Brain microvascular endothelial cell (primary cell): ENCODE data around the gene TMEM198.

Experiments used
- DNase-seq: peaks from one replicate; pipeline ENCODE4 v3.0.0-alpha.2; 2020
- H3K27ac ChIP-seq: fragments of 250-450 bp; sonication (Bioruptor Pico); 2 replicates; pipeline ENCODE4 v1.5.1; 2020; ENCODE audit warnings: mild to moderate bottlenecking, moderate library complexity
- H3K27me3 ChIP-seq: fragments of 250-450 bp; sonication (Bioruptor Pico); replicated peaks from 2 replicates; pipeline ENCODE4 v1.5.1; 2020; ENCODE audit warnings: mild to moderate bottlenecking
- H3K36me3 ChIP-seq: fragments of 250-450 bp; sonication (Bioruptor Pico); replicated peaks from 2 replicates; pipeline ENCODE4 v1.5.1; 2020; ENCODE audit warnings: mild to moderate bottlenecking
- H3K4me3 ChIP-seq: 2 replicates; pipeline ENCODE4 v1.5.1; 2011; ENCODE audit warnings: low read depth, mild to moderate bottlenecking, control low read depth, low read length, moderate library complexity
- in situ Hi-C: cut with HindIII; loops from 2 replicates; pipeline ENCODE4 v1.10.0; 2017; ENCODE audit warnings: low sequenced_read_pairs, low pct_ligation_motif_present
- TF ChIP-seq, protein P1 (sequence below): IDR thresholded peaks from 2 replicates; pipeline ENCODE4 v1.5.1; 2011; ENCODE audit warnings: low read depth, mild to moderate bottlenecking, moderate library complexity, low read length, control low read depth, inconsistent platforms; ENCODE audit errors: missing control alignments

TMEM198 gene

DNA sequence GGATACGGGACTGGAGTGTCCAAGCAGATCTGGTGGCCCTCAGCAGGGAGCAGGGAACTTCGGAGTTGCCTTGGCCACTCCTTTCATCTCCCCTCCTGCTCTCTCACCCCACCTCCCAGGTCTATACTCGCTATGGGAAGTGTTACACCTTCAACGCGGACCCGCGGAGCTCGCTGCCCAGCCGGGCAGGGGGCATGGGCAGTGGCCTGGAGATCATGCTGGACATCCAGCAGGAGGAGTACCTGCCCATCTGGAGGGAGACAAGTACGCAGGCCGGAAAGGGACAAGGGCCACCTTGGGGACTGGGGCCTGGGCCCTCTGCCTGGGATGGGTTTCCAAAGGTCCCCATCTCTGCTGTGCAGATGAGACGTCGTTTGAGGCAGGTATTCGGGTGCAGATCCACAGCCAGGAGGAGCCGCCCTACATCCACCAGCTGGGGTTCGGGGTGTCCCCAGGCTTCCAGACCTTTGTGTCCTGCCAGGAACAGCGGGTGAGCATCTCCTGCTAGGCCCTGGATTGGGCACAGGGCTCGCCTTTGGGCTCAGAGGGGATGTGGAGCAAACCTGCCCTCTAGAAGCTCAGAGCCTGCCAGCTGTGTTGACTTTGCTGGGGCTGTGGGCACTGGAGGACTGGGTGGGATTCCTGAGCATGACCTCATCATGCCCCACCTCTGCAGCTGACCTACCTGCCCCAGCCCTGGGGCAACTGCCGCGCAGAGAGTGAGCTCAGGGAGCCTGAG is 12.0 kb upstream of the TMEM198 start:
- Histone ChIP-seq H3K4me3 (no peak overlapping the region), H3K27me3 (peaks cover 24% of the 10 kb centered on the region), H3K27ac (no peak overlapping the region), H3K36me3 (no peaks in the 10 kb centered on the region)
- DNase-seq, result no peak
- in situ Hi-C loops, result no loop called here
- TF ChIP-seq, protein P1, sequence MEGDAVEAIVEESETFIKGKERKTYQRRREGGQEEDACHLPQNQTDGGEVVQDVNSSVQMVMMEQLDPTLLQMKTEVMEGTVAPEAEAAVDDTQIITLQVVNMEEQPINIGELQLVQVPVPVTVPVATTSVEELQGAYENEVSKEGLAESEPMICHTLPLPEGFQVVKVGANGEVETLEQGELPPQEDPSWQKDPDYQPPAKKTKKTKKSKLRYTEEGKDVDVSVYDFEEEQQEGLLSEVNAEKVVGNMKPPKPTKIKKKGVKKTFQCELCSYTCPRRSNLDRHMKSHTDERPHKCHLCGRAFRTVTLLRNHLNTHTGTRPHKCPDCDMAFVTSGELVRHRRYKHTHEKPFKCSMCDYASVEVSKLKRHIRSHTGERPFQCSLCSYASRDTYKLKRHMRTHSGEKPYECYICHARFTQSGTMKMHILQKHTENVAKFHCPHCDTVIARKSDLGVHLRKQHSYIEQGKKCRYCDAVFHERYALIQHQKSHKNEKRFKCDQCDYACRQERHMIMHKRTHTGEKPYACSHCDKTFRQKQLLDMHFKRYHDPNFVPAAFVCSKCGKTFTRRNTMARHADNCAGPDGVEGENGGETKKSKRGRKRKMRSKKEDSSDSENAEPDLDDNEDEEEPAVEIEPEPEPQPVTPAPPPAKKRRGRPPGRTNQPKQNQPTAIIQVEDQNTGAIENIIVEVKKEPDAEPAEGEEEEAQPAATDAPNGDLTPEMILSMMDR, result no peak

DNA sequence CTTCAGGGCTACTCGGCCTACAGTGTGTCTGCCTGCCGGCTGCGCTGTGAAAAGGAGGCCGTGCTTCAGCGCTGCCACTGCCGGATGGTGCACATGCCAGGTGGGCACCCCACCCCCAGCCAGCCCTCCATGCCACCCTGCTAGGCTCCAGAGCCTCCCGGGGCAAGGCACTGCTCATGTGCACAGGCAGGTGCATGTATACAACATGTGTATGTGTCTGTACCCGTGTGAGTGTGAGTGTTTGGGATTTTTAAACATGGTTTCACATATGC is 11.5 kb upstream of the TMEM198 start:
- TF ChIP-seq, protein P1, result no peak

DNA sequence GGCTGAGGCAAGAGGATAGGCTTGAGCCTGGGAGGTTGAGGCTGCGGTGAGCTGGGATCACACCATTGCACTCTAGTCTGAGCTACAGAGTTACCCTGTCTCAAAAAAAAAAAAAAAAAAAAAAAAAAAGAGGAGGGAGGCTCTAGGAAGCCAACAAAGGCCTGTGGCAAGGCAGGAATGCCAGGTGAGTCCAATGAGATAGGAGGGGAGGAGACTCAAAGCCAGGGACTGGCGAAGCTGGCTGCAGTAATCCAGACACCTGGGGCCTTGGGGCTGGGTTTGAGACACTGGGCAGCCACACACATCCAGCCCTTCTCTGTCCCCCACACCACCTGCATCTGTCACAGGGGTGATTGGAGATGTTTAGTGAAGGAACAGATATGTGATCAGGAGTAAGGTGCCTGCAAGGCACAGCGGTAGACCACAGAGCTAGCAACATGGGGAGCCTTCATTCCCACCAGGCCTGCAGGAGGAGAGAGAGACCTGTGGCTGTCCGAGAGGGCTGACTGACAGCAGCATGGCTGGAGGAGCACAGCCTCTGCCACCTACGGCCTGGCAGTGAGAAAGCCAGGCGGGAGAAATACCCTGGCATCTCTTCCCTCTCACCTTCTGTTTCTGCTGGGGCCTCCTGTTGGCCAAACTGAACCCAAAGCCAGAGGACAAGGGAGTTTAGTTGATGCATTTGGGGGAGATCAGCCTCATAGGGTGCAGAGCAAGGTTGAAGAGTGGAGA is 9.7 kb upstream of the TMEM198 start:
- Histone ChIP-seq H3K4me3 (no peak overlapping the region), H3K27ac (no peak overlapping the region), H3K27me3 (peaks cover 9% of the 10 kb centered on the region), H3K36me3 (peaks cover 3% of the 10 kb centered on the region)
- TF ChIP-seq, protein P1, result no peak
- in situ Hi-C loops, result no loop called here
- DNase-seq, result no peak

More for the DNA sequence above, 11.5 kb upstream of the TMEM198 start:
- no peak for DNase-seq
- no peak overlapping the region for H3K27ac ChIP-seq
- no peaks in the 10 kb centered on the region for H3K36me3 ChIP-seq
- in situ Hi-C loops, result no loop called here
- H3K27me3 ChIP-seq, result peaks cover 24% of the 10 kb centered on the region
- H3K4me3 ChIP-seq, result no peak overlapping the region

DNA sequence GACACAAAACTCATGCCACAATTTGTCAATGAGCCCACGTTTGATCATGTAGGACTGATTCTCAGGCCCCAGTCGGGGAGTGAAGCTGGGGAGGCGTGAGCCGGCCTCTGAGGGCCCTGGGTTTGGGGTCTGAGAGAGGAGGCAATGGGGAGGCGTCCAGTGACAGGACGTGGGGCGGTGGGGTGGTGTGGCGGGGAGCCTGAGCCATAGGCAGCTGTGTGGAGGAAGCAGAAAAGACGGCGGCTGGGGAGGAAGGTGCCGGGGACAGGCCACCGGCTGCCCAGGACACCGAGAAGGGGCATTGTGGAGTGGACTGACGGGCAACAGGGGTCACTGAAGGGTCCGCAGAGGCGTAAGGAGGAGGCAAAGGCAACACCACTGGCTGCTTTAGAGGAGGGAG is 7.4 kb upstream of the TMEM198 start:
- H3K27me3 ChIP-seq, result no peaks in the 10 kb centered on the region
- no peak overlapping the region for H3K27ac ChIP-seq
- H3K36me3 ChIP-seq, result peaks cover 26% of the 10 kb centered on the region
- in situ Hi-C loops, result no loop called here
- TF ChIP-seq, protein P1, result no peak
- no peak for DNase-seq
- H3K4me3 ChIP-seq, result no peak overlapping the region

DNA sequence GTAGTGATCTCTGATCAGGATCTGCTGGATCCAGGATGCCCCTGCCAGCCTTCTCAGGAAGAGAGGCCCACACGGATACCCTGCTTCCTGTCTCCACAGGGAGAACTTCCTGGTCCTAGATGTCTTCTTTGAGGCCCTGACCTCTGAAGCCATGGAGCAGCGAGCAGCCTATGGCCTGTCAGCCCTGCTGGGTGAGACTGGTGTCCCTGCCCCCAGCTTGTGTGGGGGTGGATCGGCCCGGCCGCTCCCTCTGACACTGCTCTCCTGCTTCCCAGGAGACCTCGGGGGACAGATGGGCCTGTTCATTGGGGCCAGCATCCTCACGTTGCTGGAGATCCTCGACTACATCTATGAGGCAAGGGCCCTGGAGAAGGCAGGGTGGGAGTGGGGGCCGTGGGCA is 6.9 kb upstream of the TMEM198 start:
- Histone ChIP-seq H3K27ac (no peak overlapping the region), H3K27me3 (no peaks in the 10 kb centered on the region), H3K4me3 (no peak overlapping the region), H3K36me3 (peaks cover 26% of the 10 kb centered on the region)
- in situ Hi-C loops, result no loop called here
- TF ChIP-seq, protein P1, result no peak
- no peak for DNase-seq
